HepG2 (cell line): ENCODE data around the gene RBBP6. TPM values are rescaled to one million over a fixed set of nuclear protein-coding genes. Genes with fewer than 3 reads are reported as not detected.
A peak's percentile ranks its signal among the peaks of the same experiment; 100 is the strongest.

Source experiments
- ATF2 ChIP-seq: sonication (generic); formaldehyde crosslinking; IDR thresholded peaks from 2 replicates; pipeline ENCODE4 v1.4.0; 2020; ENCODE audit warnings: missing genetic modification reagents
- CERS6 ChIP-seq: sonication (generic); formaldehyde crosslinking; IDR thresholded peaks from 2 replicates; pipeline ENCODE4 v1.5.0; 2020; ENCODE audit warnings: missing genetic modification reagents
- CSRNP1 ChIP-seq: sonication (generic); formaldehyde crosslinking; IDR thresholded peaks from 2 replicates; pipeline ENCODE4 v1.8.1; 2023; ENCODE audit warnings: mild to moderate bottlenecking, missing genetic modification reagents
- FOXP1 ChIP-seq, 2 experiments: fragments of 450-650 bp in 1 of 2; IDR thresholded peaks; 2 replicates each; pipeline ENCODE4 v1.6.1; 2017 to 2018; ENCODE audit warnings: antibody characterized with exemption in 1 of 2
- GATAD1 ChIP-seq: IDR thresholded peaks from 2 replicates; pipeline ENCODE4 v1.6.1; 2016; ENCODE audit warnings: missing genetic modification reagents, missing compliant biosample characterization
- MATR3 ChIP-seq: sonication (generic); formaldehyde crosslinking; IDR thresholded peaks from 2 replicates; pipeline ENCODE4 v1.4.0; 2020; ENCODE audit warnings: missing genetic modification reagents
- PRDM4 ChIP-seq: sonication (generic); formaldehyde crosslinking; IDR thresholded peaks from 2 replicates; pipeline ENCODE4 v1.9.0; 2021; ENCODE audit warnings: missing genetic modification reagents, borderline replicate concordance
- SCMH1 ChIP-seq: sonication (generic); formaldehyde crosslinking; IDR thresholded peaks from 2 replicates; pipeline ENCODE4 v1.9.0; 2021; ENCODE audit warnings: missing genetic modification reagents, mild to moderate bottlenecking, borderline replicate concordance
- TEAD3 ChIP-seq: optimal IDR thresholded peaks from 2 replicates; pipeline ENCODE3; 2016; ENCODE audit warnings: borderline replicate concordance
- ZBTB43 ChIP-seq: sonication (generic); formaldehyde crosslinking; conservative IDR thresholded peaks from 2 replicates; pipeline ENCODE4 v1.4.0; 2020; ENCODE audit warnings: missing genetic modification reagents
- ZNF136 ChIP-seq: sonication (generic); formaldehyde crosslinking; IDR thresholded peaks from 2 replicates; pipeline ENCODE4 v1.8.1; 2022; ENCODE audit warnings: low read depth, mild to moderate bottlenecking, moderate library complexity, missing genetic modification reagents
- ZNF292 ChIP-seq: sonication (generic); formaldehyde crosslinking; IDR thresholded peaks from 2 replicates; pipeline ENCODE4 v1.8.1; 2022; ENCODE audit warnings: mild to moderate bottlenecking, low read depth, missing genetic modification reagents, borderline replicate concordance
- ZNF335 ChIP-seq: sonication (generic); formaldehyde crosslinking; IDR thresholded peaks from 2 replicates; pipeline ENCODE4 v1.4.0; 2020; ENCODE audit warnings: missing genetic modification reagents
- ZNF788 ChIP-seq: sonication (generic); formaldehyde crosslinking; IDR thresholded peaks from 2 replicates; pipeline ENCODE4 v1.5.0; 2020; ENCODE audit warnings: mild to moderate bottlenecking, missing genetic modification reagents, borderline replicate concordance
- polyA plus RNA-seq, 8 experiments: library from polyadenylated mRNA; depleted of rRNA in 3 of 8; stranded (reverse) in 7 of 8; unstranded in 1 of 8; fragments of >200 nt; fragmentation: Illumina TruSeq in 4 of 8; extraction: Trizol in 4 of 8; gene quantifications; 2 replicates each; pipeline versions ENCODE4 v1.2.1 to v1.2.3, GENCODE V29; 2011 to 2016; ENCODE audit warnings: low read depth in 4 of 8, missing spikeins in 1 of 8, mixed read lengths in 1 of 8; ENCODE audit not compliant: insufficient read depth in 1 of 8
- total RNA-seq, 5 experiments: library from RNA; depleted of rRNA; stranded (reverse); fragments of >200 nt; fragmentation: Illumina TruSeq; extraction: Trizol; gene quantifications; 2 replicates each; pipeline ENCODE4 v1.2.3, GENCODE V29; 2016; ENCODE audit warnings: low read depth in 1 of 5

Gene RBBP6
- total and polyA plus RNA-seq, 2 of the 13 experiments (the other 11 are each of a cell fraction or from before 2014, with no cell fraction given), result 37.1 to 70.9 TPM

- TF ChIP-seq ZBTB43 (CRISPR knock-in tag) (0 out of 2 replicates have a peak, but pooled peaks have one; percentile 43), FOXP1 (IDR thresholded peaks at IDR 0.05) (0 out of 2 replicates have a peak, but pooled peaks have one; percentile 11), FOXP1 (CRISPR knock-in tag; IDR thresholded peaks at IDR 0.05) (peak; percentile 42), ATF2 (CRISPR knock-in tag) (0 out of 2 replicates have a peak, but pooled peaks have one; percentile 21), PRDM4 (CRISPR knock-in tag) (no peak), SCMH1 (CRISPR knock-in tag) (no peak), TEAD3 (CRISPR knock-in tag) (peak; percentile 29), CSRNP1 (no peak), CERS6 (CRISPR knock-in tag) (0 out of 2 replicates have a peak, but pooled peaks have one; percentile 25), ZNF292 (CRISPR knock-in tag) (peak; percentile 37; the same call in 1 of the 2 replicates), GATAD1 (CRISPR knock-in tag) (no peak), ZNF136 (CRISPR knock-in tag) (no peak), MATR3 (CRISPR knock-in tag) (no peak), ZNF335 (CRISPR knock-in tag) (peak; percentile 42; the same call in 1 of the 2 replicates), ZNF788 (CRISPR knock-in tag) (0 out of 2 replicates have a peak, but pooled peaks have one; percentile 29)
Observed at GRCh38 chr16:24516900-24517669, 22.3 kb upstream of the RBBP6 start (continued).
